Esophagus (tissue), 2 donors: ENCODE data around the gene SDS. TPM values are rescaled to one million over a fixed set of nuclear protein-coding genes. Genes with fewer than 3 reads are reported as not detected.

Experiments
- H3K27ac ChIP-seq, 2 donors: one replicate each; pipeline ENCODE4 v1.5.1; 2013; ENCODE audit warnings: low read depth in 2 of 2, mild to moderate bottlenecking in 2 of 2, inconsistent platforms in 1 of 2, low read length in 1 of 2, moderate library complexity in 1 of 2
- H3K27me3 ChIP-seq, 2 donors: one replicate each; pipeline ENCODE4 v1.6.1; 2013; ENCODE audit warnings: low read length in 2 of 2, control low read depth in 1 of 2, mild to moderate bottlenecking in 1 of 2; ENCODE audit not compliant: insufficient read depth in 2 of 2, control insufficient read depth in 1 of 2
- H3K36me3 ChIP-seq, 2 donors: one replicate each; pipeline ENCODE4 v1.6.1; 2013; ENCODE audit warnings: low read length in 1 of 2; ENCODE audit not compliant: control insufficient read depth in 2 of 2, insufficient read depth in 2 of 2
- H3K4me1 ChIP-seq, 2 donors: one replicate each; pipeline ENCODE4 v1.6.1; 2013; ENCODE audit warnings: low read length in 1 of 2; ENCODE audit not compliant: control insufficient read depth in 2 of 2, insufficient read depth in 2 of 2
- H3K4me3 ChIP-seq, 2 donors: one replicate each; pipeline ENCODE4 v1.5.1; 2013; ENCODE audit warnings: low read length in 2 of 2, mild to moderate bottlenecking in 2 of 2, low read depth in 1 of 2, moderate library complexity in 1 of 2
- H3K9me3 ChIP-seq, 2 donors: one replicate each; pipeline ENCODE4 v1.6.1; 2013; ENCODE audit warnings: mild to moderate bottlenecking in 2 of 2, low read depth in 1 of 2, low read length in 1 of 2, moderate library complexity in 1 of 2; ENCODE audit not compliant: control insufficient read depth in 2 of 2, insufficient read depth in 1 of 2
- WGBS, 2 donors: extraction: QIAGEN DNeasy Blood & Tissue Kit; methylation state at CpG; one replicate each; pipeline ENCODE4 v1.1.7; 2013; 5-methylcytosine and 5-hydroxymethylcytosine counted together
- polyA plus RNA-seq, 2 donors: library from polyadenylated mRNA; stranded (reverse); fragments of 200-250 nt; gene quantifications; one replicate each; pipeline ENCODE4 v1.2.3, GENCODE V29; 2013
- donor health status: healthy with polysubstance abuse.
- donor health status: Bipolar disorder and iron deficiency.

SDS gene, protein sequence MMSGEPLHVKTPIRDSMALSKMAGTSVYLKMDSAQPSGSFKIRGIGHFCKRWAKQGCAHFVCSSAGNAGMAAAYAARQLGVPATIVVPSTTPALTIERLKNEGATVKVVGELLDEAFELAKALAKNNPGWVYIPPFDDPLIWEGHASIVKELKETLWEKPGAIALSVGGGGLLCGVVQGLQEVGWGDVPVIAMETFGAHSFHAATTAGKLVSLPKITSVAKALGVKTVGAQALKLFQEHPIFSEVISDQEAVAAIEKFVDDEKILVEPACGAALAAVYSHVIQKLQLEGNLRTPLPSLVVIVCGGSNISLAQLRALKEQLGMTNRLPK
- under 1 TPM in 1 of 2 donors, not detected in 1; 0.09 TPM for polyA plus RNA-seq

GRCh38 chr12:113403435-113404415 lies at the start of gene SDS:
TSS of gene SDS (minus strand) at chr12:113403887. CDS start at chr12:113399708, 4,179 bp downstream.
- Histone ChIP-seq H3K36me3 (no peaks in the 10 kb centered on the region), H3K4me1 (no peaks in the 10 kb centered on the region), H3K4me3 (no peak within 1 kb of the TSS), H3K27ac (no peak within 1 kb of the TSS), H3K27me3 (no peaks in the 10 kb centered on the region), H3K9me3 (no peaks in the 10 kb centered on the region)
- WGBS, 2 donors: 26 to 33% methylated on average over 14 of the region's 14 CpGs

DNA sequence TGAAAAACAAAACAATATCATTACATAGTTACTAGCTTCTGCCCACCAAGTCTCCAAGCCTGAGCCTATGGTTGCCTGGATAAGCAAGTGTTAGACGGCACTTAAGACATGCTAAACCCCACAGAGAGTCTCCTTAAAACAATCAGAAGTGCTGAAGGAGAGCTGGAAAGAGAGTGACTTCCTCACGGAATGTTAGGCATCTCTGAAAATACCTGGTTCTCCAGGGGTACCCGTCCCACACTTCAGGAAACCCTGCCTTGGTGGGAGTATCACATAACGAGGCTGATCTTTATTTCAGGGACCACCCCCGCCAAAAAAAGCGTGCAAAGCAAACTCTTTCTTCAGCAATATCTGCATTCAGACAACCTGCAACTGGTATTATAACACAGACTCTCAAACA lies 49.6 kb upstream of the SDS start:
- H3K4me3 ChIP-seq: no peak overlapping the region
- H3K27me3 ChIP-seq: no peaks in the 10 kb centered on the region
- H3K27ac ChIP-seq: no peak overlapping the region
- no peaks in the 10 kb centered on the region for H3K36me3 ChIP-seq
- H3K9me3 ChIP-seq: no peaks in the 10 kb centered on the region
- 30 to 42% methylated on average over 6 of the region's 6 CpGs for WGBS, 2 donors
- H3K4me1 ChIP-seq: no peaks in the 10 kb centered on the region

DNA sequence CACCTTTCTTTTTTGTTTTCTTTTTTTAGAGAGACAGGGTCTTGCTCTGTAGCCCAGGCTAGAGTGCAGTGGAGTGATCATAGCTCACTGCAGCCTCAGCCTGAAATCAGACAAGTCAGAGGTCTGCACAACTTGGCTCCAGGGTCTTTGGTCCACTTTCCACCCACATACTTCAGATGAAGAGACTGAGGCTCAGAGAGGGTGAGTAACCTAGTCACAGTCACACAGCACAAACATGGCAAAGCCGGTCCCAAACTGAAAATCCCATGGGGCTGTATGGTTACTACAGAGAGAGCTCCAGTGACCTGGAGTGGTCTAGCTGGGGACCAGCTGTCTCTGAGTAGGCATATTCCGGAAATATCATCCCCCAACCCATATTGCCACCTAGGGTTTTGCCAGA lies 48.8 kb upstream of the SDS start:
- Histone ChIP-seq H3K4me3 (no peak overlapping the region), H3K27ac (no peak overlapping the region), H3K27me3 (no peaks in the 10 kb centered on the region), H3K36me3 (no peaks in the 10 kb centered on the region), H3K9me3 (no peaks in the 10 kb centered on the region), H3K4me1 (no peaks in the 10 kb centered on the region)
- 90 to 93% methylated on average over 2 of the region's 2 CpGs for WGBS, 2 donors

- 91 to 100% methylated on average over 1 of the region's 1 CpG for WGBS, 2 donors
- no peaks in the 10 kb centered on the region for H3K4me1 ChIP-seq
- no peaks in the 10 kb centered on the region for H3K9me3 ChIP-seq
- H3K4me3 ChIP-seq: no peak overlapping the region
- H3K27me3 ChIP-seq: no peaks in the 10 kb centered on the region
- H3K27ac ChIP-seq: no peak overlapping the region
- no peaks in the 10 kb centered on the region for H3K36me3 ChIP-seq
Observed at GRCh38 chr12:113449839-113450238, 46.2 kb upstream of the SDS start.

DNA sequence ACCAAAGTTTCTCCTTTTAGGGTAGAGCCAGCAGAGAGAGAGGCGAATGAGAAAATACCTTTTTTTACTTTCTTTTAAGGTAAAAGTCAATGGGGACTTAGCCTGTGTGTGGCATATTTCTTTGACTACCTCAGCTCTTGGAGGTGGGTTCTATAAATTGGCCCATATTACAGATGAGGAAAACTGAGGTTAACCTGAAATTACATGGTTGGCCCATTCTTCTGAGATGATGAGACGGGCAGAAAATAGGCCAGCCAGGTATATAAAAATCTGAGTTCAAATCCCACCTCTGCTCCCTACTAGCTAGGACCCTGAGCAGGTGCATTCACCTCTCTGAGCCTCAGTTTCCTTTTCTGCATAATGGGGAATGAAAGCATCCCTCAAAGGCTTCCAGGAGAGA lies 45.6 kb upstream of the SDS start:
- Histone ChIP-seq H3K36me3 (no peaks in the 10 kb centered on the region), H3K4me3 (no peak overlapping the region), H3K27me3 (no peaks in the 10 kb centered on the region), H3K27ac (no peak overlapping the region), H3K4me1 (no peaks in the 10 kb centered on the region), H3K9me3 (no peaks in the 10 kb centered on the region)
- 90 to 92% methylated on average over 2 of the region's 2 CpGs for WGBS, 2 donors

- no peaks in the 10 kb centered on the region for H3K9me3 ChIP-seq
- H3K4me3 ChIP-seq: no peak overlapping the region
- WGBS, 2 donors: 40 to 46% methylated on average over 7 of the region's 7 CpGs
- H3K27ac ChIP-seq: no peak overlapping the region
- H3K36me3 ChIP-seq: no peaks in the 10 kb centered on the region
- no peaks in the 10 kb centered on the region for H3K27me3 ChIP-seq
- no peaks in the 10 kb centered on the region for H3K4me1 ChIP-seq
Observed at GRCh38 chr12:113448873-113449272, 45.2 kb upstream of the SDS start.

DNA sequence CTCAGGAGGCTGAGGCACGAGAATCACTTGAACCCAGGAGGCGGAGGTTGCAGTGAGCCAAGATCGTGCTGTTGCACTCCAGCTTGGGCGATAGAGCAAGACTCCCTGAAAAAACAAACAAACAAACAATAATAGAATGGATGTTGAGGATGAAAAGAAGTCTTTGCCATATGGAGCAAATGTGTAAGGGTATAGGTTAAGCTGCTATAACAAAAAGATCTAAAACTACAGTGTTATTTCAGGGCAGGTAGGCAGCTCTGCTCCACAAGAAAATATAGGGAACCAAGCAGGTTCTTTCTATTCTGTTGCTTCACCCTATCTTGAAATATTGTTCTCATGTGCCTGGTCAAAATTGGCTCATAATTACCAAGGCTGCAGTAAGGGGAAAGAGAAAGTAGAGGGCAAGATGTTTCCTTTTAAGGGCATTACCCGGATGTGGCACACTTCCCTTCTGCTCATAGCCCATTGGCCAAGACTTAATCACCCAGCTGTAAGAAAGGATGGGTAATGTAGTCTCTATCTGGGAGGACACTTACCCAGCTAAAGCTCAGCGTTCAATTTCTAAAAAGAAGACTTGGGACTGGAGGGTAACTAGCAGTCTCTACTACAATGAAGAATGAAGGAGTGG lies 42.0 kb upstream of the SDS start:
- Histone ChIP-seq H3K9me3 (no peaks in the 10 kb centered on the region), H3K4me3 (no peak overlapping the region), H3K27ac (no peak overlapping the region), H3K4me1 (no peaks in the 10 kb centered on the region), H3K36me3 (no peaks in the 10 kb centered on the region), H3K27me3 (no peaks in the 10 kb centered on the region)
- WGBS, 2 donors: 83 to 86% methylated on average over 6 of the region's 6 CpGs

DNA sequence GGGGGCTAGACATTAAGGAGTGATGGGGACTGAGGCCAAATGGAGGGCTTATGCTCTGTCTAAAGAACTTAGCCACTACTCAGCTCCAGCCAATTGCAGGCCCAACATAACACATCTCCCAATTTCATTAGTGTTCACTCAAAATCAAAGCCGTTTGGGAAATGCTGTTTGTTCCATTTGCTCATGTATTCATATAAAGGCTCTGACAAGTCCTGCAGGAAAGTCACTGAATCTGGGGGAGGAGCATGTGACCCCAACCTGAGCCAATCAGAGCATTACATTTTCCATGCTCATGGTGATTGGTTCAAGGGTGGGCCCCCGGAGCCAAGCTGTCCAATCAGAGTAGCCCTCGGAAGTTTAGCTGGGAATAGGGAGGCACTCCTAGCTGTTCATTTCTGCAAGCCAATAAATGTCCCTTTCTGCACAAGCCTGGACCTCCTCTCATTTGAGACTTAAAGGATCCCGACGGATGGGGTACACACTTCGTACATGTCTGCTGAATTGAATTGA lies 39.4 kb upstream of the SDS start:
- no peaks in the 10 kb centered on the region for H3K36me3 ChIP-seq
- H3K4me3 ChIP-seq: no peak overlapping the region
- no peaks in the 10 kb centered on the region for H3K9me3 ChIP-seq
- H3K27ac ChIP-seq: no peak overlapping the region
- H3K27me3 ChIP-seq: no peaks in the 10 kb centered on the region
- WGBS, 2 donors: 85 to 86% methylated on average over 6 of the region's 6 CpGs
- no peaks in the 10 kb centered on the region for H3K4me1 ChIP-seq

GRCh38 chr12:113440947-113441782 lies 37.5 kb upstream of the SDS start:
- no peaks in the 10 kb centered on the region for H3K27me3 ChIP-seq
- no peaks in the 10 kb centered on the region for H3K4me1 ChIP-seq
- no peaks in the 10 kb centered on the region for H3K9me3 ChIP-seq
- no peak overlapping the region for H3K4me3 ChIP-seq
- 37 to 41% methylated on average over 14 of the region's 14 CpGs for WGBS, 2 donors
- no peak overlapping the region for H3K27ac ChIP-seq
- H3K36me3 ChIP-seq: no peaks in the 10 kb centered on the region
